GM18867 (cell line): ENCODE measurements around the gene HUNK.
"Not testable (repeated sequence)": the region's sequence is repeated elsewhere in the genome, so short reads cannot be mapped to it uniquely, and the experiment has no call there.

Experiments
- ATAC-seq: cut with Tn5 transposase; IDR thresholded peaks from one replicate; pipeline ENCODE4 v1.9.1; 2021; ENCODE audit warnings: mild to moderate bottlenecking, moderate library complexity; ENCODE audit not compliant: unreplicated experiment

The HUNK gene

GRCh38 chr21:31869750-31870149 lies 3.1 kb upstream of the HUNK start:
- ATAC-seq = no peak

- ATAC-seq = no peak
Measured at GRCh38 chr21:31870472-31871193, 2.2 kb upstream of the HUNK start.

GRCh38 chr21:31871371-31871770 lies 1.4 kb upstream of the HUNK start:
- not testable (repeated sequence) for ATAC-seq

DNA sequence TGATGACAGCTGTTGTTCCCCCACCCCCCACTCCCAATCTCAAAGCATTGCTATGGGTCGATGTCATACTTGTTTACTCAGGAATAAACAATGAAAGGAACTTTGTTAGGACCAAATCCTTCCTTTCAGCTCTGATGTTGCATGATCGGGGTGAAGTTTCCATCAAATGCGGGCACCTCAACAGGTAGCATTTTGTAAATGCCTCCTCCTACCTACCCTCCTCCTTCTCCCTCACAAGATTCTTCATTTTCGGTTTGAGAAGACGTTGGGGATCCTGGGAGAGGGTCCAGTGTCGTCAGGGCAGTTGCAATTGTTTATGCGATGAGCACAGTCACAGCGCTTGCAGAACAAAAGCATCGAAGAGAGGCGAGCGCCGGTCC lies 758 bp upstream of the HUNK start:
- no peak for ATAC-seq

DNA sequence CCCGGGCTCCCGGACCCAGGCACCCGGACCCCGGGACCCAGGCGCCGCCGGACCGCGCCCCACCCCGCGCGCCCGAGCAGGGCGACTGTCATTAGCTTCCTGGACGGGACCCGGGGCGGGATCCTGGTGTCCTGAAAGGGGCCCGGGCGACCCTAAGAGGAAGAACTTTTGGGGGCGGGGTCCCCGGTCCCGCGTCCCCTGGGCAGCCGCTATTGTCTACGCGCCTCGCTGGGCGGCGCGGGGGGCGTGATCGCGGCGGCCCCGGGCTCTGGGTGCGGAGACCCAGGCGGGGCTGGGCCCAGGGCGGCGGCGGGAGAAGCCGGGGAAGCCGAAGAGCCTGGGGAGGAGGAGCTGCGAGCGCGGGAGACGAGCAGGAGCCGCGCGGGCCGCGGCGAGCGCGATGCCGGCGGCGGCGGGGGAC lies 465 bp downstream of the HUNK start:
- no peak for ATAC-seq

DNA sequence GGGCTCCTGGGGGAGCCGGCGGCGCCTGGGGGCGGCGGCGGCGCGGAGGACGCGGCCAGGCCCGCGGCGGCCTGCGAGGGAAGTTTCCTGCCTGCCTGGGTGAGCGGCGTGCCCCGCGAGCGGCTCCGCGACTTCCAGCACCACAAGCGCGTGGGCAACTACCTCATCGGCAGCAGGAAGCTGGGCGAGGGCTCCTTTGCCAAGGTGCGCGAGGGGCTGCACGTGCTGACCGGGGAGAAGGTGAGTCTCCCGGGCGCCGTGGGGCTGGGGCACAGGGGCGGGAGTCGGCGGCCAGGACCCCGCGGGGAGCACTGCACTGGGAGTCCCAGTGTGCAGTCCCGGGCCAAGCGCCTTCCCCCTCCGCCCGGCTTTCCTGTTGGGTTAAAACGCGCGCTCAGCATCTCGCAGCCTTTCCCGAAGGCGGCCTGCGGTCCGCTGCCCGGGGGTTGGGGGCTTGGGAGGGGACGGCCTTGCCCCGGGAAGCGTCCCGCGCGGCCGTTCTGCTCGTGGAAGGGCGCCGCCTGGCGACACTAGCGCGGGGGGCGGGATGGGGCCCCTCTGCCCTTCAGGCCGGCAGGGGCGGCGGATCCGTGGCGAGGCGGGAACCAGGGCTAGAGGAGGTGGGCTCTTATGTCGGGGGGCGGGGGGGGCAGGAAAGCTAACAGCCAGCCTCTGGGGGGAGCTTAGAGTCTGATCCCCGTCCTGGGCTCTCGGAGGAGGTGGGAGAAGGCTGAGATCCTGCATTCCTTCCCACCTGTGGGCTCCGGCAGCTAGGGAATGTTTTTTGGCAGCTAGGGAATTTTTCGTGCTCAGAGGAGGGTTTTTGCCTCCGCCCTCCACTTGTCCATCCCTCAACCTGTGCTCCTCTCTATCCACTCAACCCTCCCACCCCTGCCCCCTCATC lies 1.1 kb downstream of the HUNK start:
- no peak for ATAC-seq

GRCh38 chr21:31874812-31875212 lies 2.0 kb downstream of the HUNK start:
- no peak for ATAC-seq

GRCh38 chr21:31875496-31876015 lies 2.7 kb downstream of the HUNK start:
- no peak for ATAC-seq

GRCh38 chr21:31877463-31877957 lies 4.7 kb downstream of the HUNK start:
- ATAC-seq = no peak

DNA sequence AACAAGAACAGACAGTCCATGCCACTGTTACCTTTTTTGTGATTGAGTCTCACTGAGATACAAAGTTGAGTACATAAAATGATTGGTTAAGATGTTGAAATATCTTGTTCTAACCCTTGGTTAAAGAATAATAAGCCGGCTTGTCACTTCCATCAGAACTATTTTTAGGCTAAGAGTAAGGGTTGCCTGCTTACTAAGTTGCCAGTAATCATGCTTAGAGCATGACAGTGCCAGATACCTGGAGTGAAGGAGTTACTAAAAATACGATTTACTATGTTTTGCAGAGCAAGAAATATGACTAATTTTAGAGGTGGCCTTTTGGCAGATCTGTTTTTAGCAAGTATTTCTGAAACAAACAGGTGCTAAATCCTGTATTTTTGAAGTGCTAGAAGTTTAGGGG lies 6.0 kb downstream of the HUNK start:
- no peak for ATAC-seq

GRCh38 chr21:31879241-31879650 lies 6.4 kb downstream of the HUNK start:
- ATAC-seq = no peak

GRCh38 chr21:31879911-31880310 lies 7.1 kb downstream of the HUNK start:
- no peak for ATAC-seq

GRCh38 chr21:31880816-31881215 lies 8.0 kb downstream of the HUNK start:
- ATAC-seq = no peak

- no peak for ATAC-seq
Measured at GRCh38 chr21:31882711-31883110, 9.9 kb downstream of the HUNK start.

DNA sequence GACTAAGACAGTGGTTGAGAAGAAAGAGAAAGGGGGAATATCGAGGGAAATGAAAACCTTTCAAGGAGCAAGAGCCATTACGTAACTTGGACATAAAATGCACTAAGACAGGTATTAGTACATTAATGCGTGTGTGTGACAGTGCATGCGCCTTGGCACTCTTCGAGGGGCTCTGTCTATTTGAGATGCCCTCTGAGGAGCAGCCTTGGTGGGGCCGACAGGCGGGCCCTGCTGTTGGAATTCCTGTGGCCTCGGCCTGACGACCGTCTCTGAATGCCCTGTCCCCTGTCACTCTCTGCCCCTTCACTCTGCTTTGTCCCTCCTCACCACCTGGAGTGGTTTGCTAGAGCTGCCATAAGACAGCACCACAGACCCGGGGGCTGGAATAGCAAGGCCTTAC lies 12.3 kb downstream of the HUNK start:
- ATAC-seq = no peak

- ATAC-seq = no peak
Measured at GRCh38 chr21:31886915-31887314, 14.1 kb downstream of the HUNK start.

DNA sequence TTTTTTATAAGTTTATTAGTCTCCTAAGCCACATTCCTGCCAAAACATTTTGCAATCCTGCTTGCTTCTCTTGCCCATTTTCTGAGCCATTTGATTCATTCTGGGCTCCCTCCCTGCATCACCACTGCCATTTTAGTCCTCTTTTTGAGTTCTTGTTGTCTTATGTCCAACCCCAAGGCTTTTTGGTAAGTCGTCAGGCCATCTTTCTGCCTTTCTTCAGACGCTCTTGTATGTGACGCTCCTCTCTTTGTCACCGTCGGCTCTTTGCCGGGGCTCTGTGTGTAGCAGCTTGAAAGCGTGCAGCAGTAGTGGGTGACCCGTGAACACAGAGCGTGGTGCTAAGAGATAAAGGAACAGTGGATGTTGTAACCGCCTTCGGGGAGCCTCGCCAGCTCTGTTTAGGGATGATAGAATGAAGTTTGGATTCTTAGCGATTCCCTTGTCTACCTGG lies 14.6 kb downstream of the HUNK start:
- ATAC-seq = no peak

GRCh38 chr21:31888936-31889371 lies 16.1 kb downstream of the HUNK start:
- no peak for ATAC-seq

DNA sequence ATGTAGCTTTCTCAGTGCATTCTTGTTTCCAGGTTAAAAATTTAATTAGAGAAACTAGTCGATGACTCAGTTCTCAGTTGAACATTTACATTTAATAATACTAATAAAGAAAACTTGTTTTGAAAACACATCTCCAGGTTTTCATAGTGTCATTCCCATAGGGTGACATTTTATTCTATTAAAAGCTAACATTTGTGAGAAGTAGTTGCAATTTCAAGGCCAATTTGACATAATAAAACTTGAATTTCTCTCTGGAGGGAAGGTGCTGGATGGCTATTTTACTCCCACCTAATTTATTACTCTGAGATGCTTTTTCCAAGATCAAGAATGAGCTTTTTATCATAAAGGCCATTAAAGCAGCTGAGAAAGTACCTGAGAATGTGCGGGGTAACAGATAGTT lies 16.6 kb downstream of the HUNK start:
- ATAC-seq = no peak

- ATAC-seq = no peak
Measured at GRCh38 chr21:31892686-31893085, 19.9 kb downstream of the HUNK start.

- ATAC-seq = no peak
Measured at GRCh38 chr21:31893851-31894415, 21.1 kb downstream of the HUNK start.
